K562 (cell line): Measurements from ENCODE around the gene RPS19BP1. TPM values are rescaled to one million over a fixed set of nuclear protein-coding genes. Genes with fewer than 3 reads are reported as not detected.

Source experiments
- ATAC-seq: fragments of 200-7000 bp; cut with Tn5 transposase; 3 replicates; pipeline ENCODE4 v1.9.1; 2020; ENCODE audit warnings: moderate library complexity
- BruUV-seq: library from RNA; stranded (reverse); fragments of 400-500 nt; replicated peaks from 2 replicates; lab custom pipeline; 2021; lab: Mats Ljungman, UMichigan
- CTCF ChIA-PET: fragments of 300-600 bp; formaldehyde crosslinking; extraction: SDS; loops from one replicate; lab custom pipeline; 2021; ENCODE audit warnings: low intra/inter-chr PET ratio; lab: Yijun Ruan, JAX
- POLR2A ChIA-PET: fragments of 300-600, 350-650 bp; sonication (Branson Sonifier 250); formaldehyde crosslinking; extraction: SDS; loops from one replicate; lab custom pipeline; 2021; ENCODE audit warnings: antibody characterized with exemption, inconsistent platforms; lab: Yijun Ruan, JAX
- DNase-seq, 4 experiments: peaks; one replicate each; pipeline versions ENCODE4 v3.0.0 to v3.0.0-alpha.2; 2011 to 2018; ENCODE audit warnings: low spot score in 3 of 4, mixed read lengths in 3 of 4; ENCODE audit errors: extremely low read depth in 1 of 4
- FAIRE-seq: peaks from 2 replicates; lab custom pipeline; 2011; peaks lifted over from hg19 to GRCh38; lab: Jason Lieb, UNC
- H2AFZ ChIP-seq: 2 replicates; pipeline ENCODE4 v1.6.0; 2011; ENCODE audit warnings: low read depth, low read length, control low read depth, inconsistent platforms
- H3K27ac ChIP-seq: fragments of 200-600 bp; 3 replicates; pipeline ENCODE4 v1.8.0; 2011; ENCODE audit warnings: low read depth, mild to moderate bottlenecking, control low read depth, inconsistent platforms, low read length, moderate library complexity, mixed read lengths; ENCODE audit errors: extremely low read depth
- H3K27me3 ChIP-seq, 2 experiments: fragments of 300-600 bp in 1 of 2; 2 replicates in 1 of 2; 3 replicates in 1 of 2; pipeline versions ENCODE4 v1.6.0 to v1.8.0; 2011; ENCODE audit warnings: inconsistent platforms in 2 of 2, low read length in 2 of 2, mild to moderate bottlenecking in 1 of 2, mixed read lengths in 1 of 2, moderate library complexity in 1 of 2; ENCODE audit not compliant: control insufficient read depth in 2 of 2, insufficient read depth in 2 of 2
- H3K36me3 ChIP-seq: fragments of 300-600 bp; 3 replicates; pipeline ENCODE4 v1.8.0; 2011; ENCODE audit warnings: mild to moderate bottlenecking, low read length, inconsistent platforms; ENCODE audit not compliant: control insufficient read depth, insufficient read depth
- H3K4me1 ChIP-seq, 2 experiments: fragments of 200-600 bp in 1 of 2; replicated peaks in 1 of 2; 2 replicates in 1 of 2; 3 replicates in 1 of 2; pipeline versions ENCODE4 v1.5.1 to v1.8.0; 2011; ENCODE audit warnings: inconsistent platforms in 2 of 2, low read length in 2 of 2, mild to moderate bottlenecking in 1 of 2, mixed read lengths in 1 of 2, moderate library complexity in 1 of 2; ENCODE audit not compliant: control insufficient read depth in 2 of 2, insufficient read depth in 2 of 2
- H3K4me2 ChIP-seq: 2 replicates; pipeline ENCODE4 v1.6.1; 2011; ENCODE audit warnings: low read length, control low read depth, inconsistent platforms, mixed read lengths; ENCODE audit not compliant: insufficient read depth
- H3K4me3 ChIP-seq: fragments of 200-600 bp; sonication (generic), shearing (Covaris generic); 2 replicates; pipeline ENCODE4 v1.5.1; 2016; ENCODE audit warnings: control low read depth, inconsistent platforms
- H3K79me2 ChIP-seq: fragments of 200-600 bp; 3 replicates; pipeline ENCODE4 v1.8.0; 2011; ENCODE audit warnings: low read length, inconsistent platforms; ENCODE audit not compliant: control insufficient read depth, insufficient read depth
- H3K9ac ChIP-seq, 2 experiments: 2 replicates each; pipeline versions ENCODE4 v1.6.0 to v1.6.1; 2011; ENCODE audit warnings: low read depth in 2 of 2, low read length in 2 of 2, control low read depth in 1 of 2, inconsistent platforms in 1 of 2, mild to moderate bottlenecking in 1 of 2, mixed read lengths in 1 of 2; ENCODE audit not compliant: insufficient read depth in 1 of 2
- H3K9me1 ChIP-seq: one replicate; pipeline ENCODE4 v1.6.0; 2011; ENCODE audit warnings: inconsistent platforms, mild to moderate bottlenecking, low read length, moderate library complexity; ENCODE audit not compliant: control insufficient read depth, insufficient read depth
- H3K9me3 ChIP-seq: replicated peaks from 2 replicates; pipeline ENCODE4 v1.5.1; 2011; ENCODE audit warnings: low read depth, low read length, inconsistent platforms; ENCODE audit not compliant: control insufficient read depth, insufficient read depth
- H4K20me1 ChIP-seq: replicated peaks from 2 replicates; pipeline ENCODE4 v1.6.1; 2011; ENCODE audit warnings: low read length, inconsistent platforms, mixed read lengths; ENCODE audit not compliant: control insufficient read depth, insufficient read depth
- BCOR ChIP-seq: fragments of 450-650 bp; IDR thresholded peaks from 2 replicates; pipeline ENCODE4 v1.6.1; 2016
- NKRF ChIP-seq: fragments of 450-650 bp; IDR thresholded peaks from 2 replicates; pipeline ENCODE4 v1.6.1; 2016; ENCODE audit warnings: borderline replicate concordance
- POLR2A ChIP-seq: fragments of 450-650 bp; conservative IDR thresholded peaks from 2 replicates; pipeline ENCODE4 v1.6.1; 2016
- POLR2AphosphoS5 ChIP-seq: IDR thresholded peaks from 2 replicates; pipeline ENCODE4 v1.6.1; 2011; ENCODE audit warnings: mild to moderate bottlenecking, low read depth, low read length, moderate library complexity; ENCODE audit not compliant: control insufficient read depth, insufficient read depth
- POLR2G ChIP-seq: fragments of 200-400 bp; formaldehyde crosslinking; IDR thresholded peaks from 2 replicates; pipeline ENCODE4 v1.6.1; 2017; ENCODE audit warnings: low read depth, mild to moderate bottlenecking, antibody characterized with exemption, low read length, moderate library complexity
- ZNF224 ChIP-seq: sonication (generic); formaldehyde crosslinking; IDR thresholded peaks from 2 replicates; pipeline ENCODE4 v1.8.0; 2022; ENCODE audit warnings: mild to moderate bottlenecking, missing genetic modification reagents
- ZNF316 ChIP-seq: fragments of 450-650 bp; IDR thresholded peaks from 2 replicates; pipeline ENCODE4 v1.6.1; 2016
- WGBS: fragments of 100-300 bp; shearing (Covaris generic); methylation state at CpG from one replicate; pipeline ENCODE4 v1.1.6; 2016; ENCODE audit warnings: low coverage, mixed read lengths; ENCODE audit not compliant: insufficient coverage; ENCODE audit errors: missing lambda C conversion rate; 5-methylcytosine and 5-hydroxymethylcytosine counted together
- in situ Hi-C: fragments of 300-500 bp; cut with MboI; formaldehyde crosslinking; loops from 4 replicates; pipeline ENCODE4 v1.15.0; 2018; ENCODE audit warnings: inconsistent platforms, mixed read lengths
- intact Hi-C: fragments of 100-400 bp; cut with micrococcal nuclease; formaldehyde crosslinking; loops from 2 replicates; pipeline ENCODE4 v1.14.2; 2022
- polyA plus RNA-seq, 8 experiments: library from polyadenylated mRNA; depleted of rRNA in 4 of 8; stranded (reverse) in 5 of 8; unstranded in 3 of 8; fragments of >200 nt; fragmentation: Nextera tagmentation in 2 of 8; fragmentation: Illumina TruSeq in 1 of 8; extraction: Ambion mirVana in 2 of 8; extraction: Trizol in 1 of 8; gene quantifications; 2 replicates each; pipeline versions ENCODE4 v1.2.1 to v1.2.3, GENCODE V29; 2011 to 2014; ENCODE audit warnings: inconsistent platforms in 1 of 8, missing spikeins in 1 of 8
- total RNA-seq, 7 experiments: library from RNA; depleted of rRNA in 6 of 7; stranded (reverse); fragments of >200 nt in 6 of 7; fragmentation: Illumina TruSeq in 2 of 7; extraction: Trizol in 2 of 7; gene quantifications; 2 replicates each; pipeline versions ENCODE4 v1.2.1 to v1.2.3, GENCODE V29; 2011 to 2021; ENCODE audit warnings: low replicate concordance in 1 of 7
- TF ChIP-seq, protein P1 (sequence below): sonication (generic); formaldehyde crosslinking; IDR thresholded peaks from 2 replicates; pipeline ENCODE4 v1.8.0; 2023; ENCODE audit warnings: mild to moderate bottlenecking, missing genetic modification reagents

Gene RPS19BP1
- total and polyA plus RNA-seq, 9 of the 15 experiments (the other 6 are each of a cell fraction or from before 2014, with no cell fraction given), result 3.0 to 223 (median 84.3) TPM

DNA sequence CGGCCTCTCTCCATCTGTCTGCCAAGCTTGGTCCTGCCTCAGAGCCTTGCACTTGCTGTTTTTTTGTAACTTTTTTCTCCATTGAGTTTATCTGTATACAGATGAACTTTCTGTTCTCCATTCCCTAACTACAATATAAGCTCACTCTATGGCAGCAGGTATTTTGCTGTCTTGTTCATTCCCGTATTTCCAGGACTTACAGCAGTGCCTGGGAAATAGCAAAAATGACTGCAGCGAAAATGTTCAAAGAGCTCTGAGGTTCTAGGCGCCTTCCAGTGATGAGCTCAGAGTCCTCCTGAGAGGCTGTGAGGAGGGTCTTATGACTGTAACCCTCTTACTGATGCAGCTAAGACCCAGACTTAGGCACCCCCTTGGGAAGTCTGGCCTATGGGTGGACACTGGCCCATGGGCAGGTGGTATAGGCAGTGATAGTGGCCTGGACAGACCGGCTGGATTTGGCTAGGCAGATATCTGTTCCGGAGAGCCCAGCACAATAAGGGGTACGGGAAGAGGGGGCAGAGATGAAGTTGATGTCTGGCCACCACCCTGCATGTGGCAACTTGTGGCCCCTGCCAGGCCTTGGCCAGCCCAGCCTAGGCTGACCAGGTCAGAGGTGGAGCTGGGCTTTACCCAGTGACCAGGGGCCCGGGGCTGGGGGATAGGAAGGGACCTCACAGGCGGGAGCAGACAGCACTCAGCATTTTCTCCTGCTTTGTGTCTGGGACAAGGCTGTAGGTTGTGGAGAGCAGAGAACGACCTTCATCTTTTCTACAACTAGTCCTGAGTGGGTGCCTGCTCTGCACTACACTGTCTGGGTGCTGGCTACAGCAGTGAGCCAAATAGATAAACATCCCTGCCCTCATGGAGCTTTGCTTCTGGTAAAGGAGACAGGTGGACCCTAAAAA lies 7.5 kb downstream of the RPS19BP1 start:
- BruUV-seq, result no TSS peak
- Histone ChIP-seq H3K9me1 (no peaks in the 10 kb centered on the region), H3K27ac (no peak overlapping the region; the same call in 2 of the 3 replicates), H3K9ac (no peak overlapping the region), H3K36me3 (peaks cover 67% of the 10 kb centered on the region), H3K4me2 (no peak overlapping the region), H3K4me1 (peaks cover 17 to 54% of the 10 kb centered on the region in 2 experiments; a peak in 4 of 5 replicates), H4K20me1 (peaks cover 28% of the 10 kb centered on the region), H3K4me3 (no peak overlapping the region), H3K9me3 (no peaks in the 10 kb centered on the region), H3K79me2 (peaks cover 66% of the 10 kb centered on the region), H3K27me3 (no peaks in the 10 kb centered on the region), H2AFZ (no peak overlapping the region)
- no peak for DNase-seq
- ChIA-PET POLR2A (interaction anchor here (0.7 to 6.1 kb wide), 16 partner anchors 8 to 519 kb away, joined by 3 to 106 read pairs (median 4); partner anchors contain the start of genes MIEF1, RPL3 and RPS19BP1), CTCF (no interaction called here)
- no peak for FAIRE-seq
- intact Hi-C loops (loop anchor here (10.0 kb wide), 1 partner anchor 350 kb away; no protein-coding TSS in a partner anchor), in situ Hi-C loops (no loop called here)
- TF ChIP-seq POLR2A (peak; percentile 25; the same call in 1 of the 2 replicates), POLR2AphosphoS5 (peak; percentile 21; the same call in 1 of the 2 replicates), POLR2G (peak; percentile 67), NKRF (no peak), ZNF224 (CRISPR knock-in tag) (no peak), BCOR (no peak), ZNF316 (0 out of 2 replicates have a peak, but pooled peaks have one; percentile 38)
- TF ChIP-seq, protein P1, sequence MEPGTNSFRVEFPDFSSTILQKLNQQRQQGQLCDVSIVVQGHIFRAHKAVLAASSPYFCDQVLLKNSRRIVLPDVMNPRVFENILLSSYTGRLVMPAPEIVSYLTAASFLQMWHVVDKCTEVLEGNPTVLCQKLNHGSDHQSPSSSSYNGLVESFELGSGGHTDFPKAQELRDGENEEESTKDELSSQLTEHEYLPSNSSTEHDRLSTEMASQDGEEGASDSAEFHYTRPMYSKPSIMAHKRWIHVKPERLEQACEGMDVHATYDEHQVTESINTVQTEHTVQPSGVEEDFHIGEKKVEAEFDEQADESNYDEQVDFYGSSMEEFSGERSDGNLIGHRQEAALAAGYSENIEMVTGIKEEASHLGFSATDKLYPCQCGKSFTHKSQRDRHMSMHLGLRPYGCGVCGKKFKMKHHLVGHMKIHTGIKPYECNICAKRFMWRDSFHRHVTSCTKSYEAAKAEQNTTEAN (CRISPR knock-in tag), result no peak
- ATAC-seq, result no peak
- WGBS, result 86% methylated on average over 7 of the region's 10 CpGs
